Suprapubic skin (tissue), 3 donors: ENCODE data around the gene DAAM2.

ENCODE experiments used
- EP300 ChIP-seq: sonication (generic); formaldehyde crosslinking; IDR thresholded peaks from one replicate; pipeline ENCODE4 v1.6.1; 2017; ENCODE audit warnings: antibody characterized with exemption
- TF ChIP-seq, protein P1 (sequence below), 2 donors: fragments of 200-600 bp in 1 of 2; fragments of 450-650 bp in 1 of 2; sonication (generic) in 1 of 2; IDR thresholded peaks; one replicate each; pipeline ENCODE4 v1.5.1; 2016 to 2019; ENCODE audit warnings: antibody characterized with exemption in 2 of 2, mild to moderate bottlenecking in 1 of 2, moderate library complexity in 1 of 2

DNA sequence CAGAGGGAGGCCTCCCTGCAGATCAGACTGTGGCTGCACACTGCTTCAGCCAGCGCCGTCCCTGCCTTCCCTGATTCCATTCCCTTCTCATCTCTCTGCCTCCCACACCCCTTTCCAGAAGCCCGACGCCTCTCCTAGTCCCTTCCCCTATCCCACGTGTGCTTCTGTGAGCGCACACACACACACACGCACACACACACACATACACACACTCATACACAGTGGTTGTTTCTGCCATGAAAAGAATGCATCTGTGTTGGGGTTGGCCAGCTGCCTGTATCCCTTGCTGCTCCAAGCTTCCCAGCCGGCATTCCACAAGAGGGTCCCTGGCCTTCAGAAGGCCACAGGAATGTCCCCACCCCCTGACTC lies 90.3 kb downstream of the DAAM2 start:
- TF ChIP-seq, protein P1, sequence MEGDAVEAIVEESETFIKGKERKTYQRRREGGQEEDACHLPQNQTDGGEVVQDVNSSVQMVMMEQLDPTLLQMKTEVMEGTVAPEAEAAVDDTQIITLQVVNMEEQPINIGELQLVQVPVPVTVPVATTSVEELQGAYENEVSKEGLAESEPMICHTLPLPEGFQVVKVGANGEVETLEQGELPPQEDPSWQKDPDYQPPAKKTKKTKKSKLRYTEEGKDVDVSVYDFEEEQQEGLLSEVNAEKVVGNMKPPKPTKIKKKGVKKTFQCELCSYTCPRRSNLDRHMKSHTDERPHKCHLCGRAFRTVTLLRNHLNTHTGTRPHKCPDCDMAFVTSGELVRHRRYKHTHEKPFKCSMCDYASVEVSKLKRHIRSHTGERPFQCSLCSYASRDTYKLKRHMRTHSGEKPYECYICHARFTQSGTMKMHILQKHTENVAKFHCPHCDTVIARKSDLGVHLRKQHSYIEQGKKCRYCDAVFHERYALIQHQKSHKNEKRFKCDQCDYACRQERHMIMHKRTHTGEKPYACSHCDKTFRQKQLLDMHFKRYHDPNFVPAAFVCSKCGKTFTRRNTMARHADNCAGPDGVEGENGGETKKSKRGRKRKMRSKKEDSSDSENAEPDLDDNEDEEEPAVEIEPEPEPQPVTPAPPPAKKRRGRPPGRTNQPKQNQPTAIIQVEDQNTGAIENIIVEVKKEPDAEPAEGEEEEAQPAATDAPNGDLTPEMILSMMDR (IDR thresholded peaks at IDR 0.05) = no peak
- no peak for TF ChIP-seq EP300
